ENCODE results near the gene CLCA1. TPM values are rescaled to one million over a fixed set of nuclear protein-coding genes. Genes with fewer than 3 reads are reported as not detected.

Gene CLCA1
- total RNA-seq, 1 experiment from 2014 or later, result not detected

DNA sequence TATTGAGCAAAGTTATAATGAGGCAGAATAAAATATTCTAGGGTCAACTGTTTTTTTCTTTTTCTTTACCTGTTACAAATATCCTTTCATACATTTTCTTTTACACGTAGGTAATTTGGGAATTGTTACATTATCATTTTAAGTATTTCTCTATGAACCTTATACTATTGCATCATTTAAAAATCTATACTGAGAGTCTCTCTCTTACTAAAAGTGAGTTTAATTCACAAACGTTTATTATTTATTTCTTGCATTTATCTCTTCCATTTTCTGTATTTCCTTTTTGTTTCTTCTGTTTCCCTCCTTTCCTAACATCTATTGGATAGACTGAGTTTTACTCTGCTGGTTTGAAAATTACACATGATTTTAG is 52.8 kb downstream of the CLCA1 start:
- no CpG with 5 or more reads among the region's 2 CpGs for WGBS (ENCODE audit: extremely low coverage, insufficient read length, low lambda C conversion rate)
- Histone ChIP-seq H2BK20ac (ENCODE audit: low read depth, low read length, poor library complexity, severe bottlenecking) (no peak overlapping the region), H3K23me2 (ENCODE audit: insufficient read length, low read depth, low read length, poor library complexity, severe bottlenecking) (no peaks in the 10 kb centered on the region), H3K56ac (ENCODE audit: insufficient read length, low read depth, low read length) (no peak overlapping the region), H3K27me3 (ENCODE audit: insufficient read depth, low read length) (no peaks in the 10 kb centered on the region), H4K8ac (replicated peaks; ENCODE audit: insufficient read length, low read depth, low read length) (no peak overlapping the region), H3K4me2 (ENCODE audit: insufficient read depth, insufficient read length, low read length) (no peak overlapping the region), H2AK5ac (ENCODE audit: insufficient read length, low read length) (no peak overlapping the region), H3K14ac (ENCODE audit: insufficient read depth, low read length) (no peak overlapping the region), H2BK120ac (ENCODE audit: low read depth, low read length, poor library complexity, severe bottlenecking) (no peak overlapping the region), H3K9me3 (ENCODE audit: control insufficient read depth, low read depth, low read length) (no peaks in the 10 kb centered on the region), H2BK5ac (ENCODE audit: insufficient read length, low read length) (no peak overlapping the region), H3K23ac (ENCODE audit: insufficient read length, low read depth, low read length) (no peak overlapping the region), H4K20me1 (ENCODE audit: control insufficient read depth, insufficient read depth, insufficient read length) (no peaks in the 10 kb centered on the region), H4K91ac (ENCODE audit: insufficient read length, low read depth, low read length) (no peak overlapping the region), H2BK15ac (ENCODE audit: low read depth, low read length) (no peak overlapping the region), H2BK12ac (ENCODE audit: insufficient read length, low read depth, low read length) (no peak overlapping the region), H3K4ac (ENCODE audit: low read depth, low read length) (no peak overlapping the region), H2AFZ (ENCODE audit: low read length) (no peak overlapping the region), H3K79me1 (ENCODE audit: insufficient read depth, low read depth, low read length, poor library complexity, severe bottlenecking) (no peaks in the 10 kb centered on the region), H3K4me1 (ENCODE audit: insufficient read depth, low read length) (no peaks in the 10 kb centered on the region), H4K5ac (ENCODE audit: insufficient read length, low read depth, low read length) (no peak overlapping the region), H3K79me2 (ENCODE audit: insufficient read depth, low read length) (no peaks in the 10 kb centered on the region), H3K9ac (ENCODE audit: extremely low read depth, insufficient read length, low read length) (no peak overlapping the region), H3T11ph (ENCODE audit: low read length) (no peak overlapping the region), H3K27ac (ENCODE audit: insufficient read length, low read depth, low read length) (no peak overlapping the region), H3K18ac (ENCODE audit: insufficient read length, low read depth, low read length) (no peak overlapping the region)
- no peak for DNase-seq
- peaks cover 14 to 17% of the 10 kb centered on the region in 2 experiments for H3K9me3 Mint-ChIP-seq
- peaks cover 0 to 9% of the 10 kb centered on the region in 2 experiments; a peak in 2 of 4 replicates for H3K4me1 Mint-ChIP-seq
- peaks cover 7 to 18% (median 7%) of the 10 kb centered on the region in 3 experiments for H3K36me3 Mint-ChIP-seq (ENCODE audit: insufficient read depth in 1 of 3, low read depth in 3 of 3)
- no peak overlapping the region for H3K27ac Mint-ChIP-seq
- H3K27me3 Mint-ChIP-seq (ENCODE audit: low read depth), result no peaks in the 10 kb centered on the region
- TF ChIP-seq, protein P1, sequence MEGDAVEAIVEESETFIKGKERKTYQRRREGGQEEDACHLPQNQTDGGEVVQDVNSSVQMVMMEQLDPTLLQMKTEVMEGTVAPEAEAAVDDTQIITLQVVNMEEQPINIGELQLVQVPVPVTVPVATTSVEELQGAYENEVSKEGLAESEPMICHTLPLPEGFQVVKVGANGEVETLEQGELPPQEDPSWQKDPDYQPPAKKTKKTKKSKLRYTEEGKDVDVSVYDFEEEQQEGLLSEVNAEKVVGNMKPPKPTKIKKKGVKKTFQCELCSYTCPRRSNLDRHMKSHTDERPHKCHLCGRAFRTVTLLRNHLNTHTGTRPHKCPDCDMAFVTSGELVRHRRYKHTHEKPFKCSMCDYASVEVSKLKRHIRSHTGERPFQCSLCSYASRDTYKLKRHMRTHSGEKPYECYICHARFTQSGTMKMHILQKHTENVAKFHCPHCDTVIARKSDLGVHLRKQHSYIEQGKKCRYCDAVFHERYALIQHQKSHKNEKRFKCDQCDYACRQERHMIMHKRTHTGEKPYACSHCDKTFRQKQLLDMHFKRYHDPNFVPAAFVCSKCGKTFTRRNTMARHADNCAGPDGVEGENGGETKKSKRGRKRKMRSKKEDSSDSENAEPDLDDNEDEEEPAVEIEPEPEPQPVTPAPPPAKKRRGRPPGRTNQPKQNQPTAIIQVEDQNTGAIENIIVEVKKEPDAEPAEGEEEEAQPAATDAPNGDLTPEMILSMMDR (conservative IDR thresholded peaks at IDR 0.05), result no peak
- H3K4me3 Mint-ChIP-seq, result no peak overlapping the region

Data from H9 (cell line).